WERI-Rb-1 (cell line): ENCODE measurements around the gene ZBTB4.
"Not testable (repeated sequence)": the region's sequence is repeated elsewhere in the genome, so short reads cannot be mapped to it uniquely, and the experiment has no call there.

Experiments used
- DNase-seq: peaks from one replicate; pipeline ENCODE4 v3.0.0-alpha.2; 2020
- H3K27ac ChIP-seq: fragments of 250-450 bp; sonication (Bioruptor Pico); 2 replicates; pipeline ENCODE4 v1.5.1; 2020; ENCODE audit warnings: mild to moderate bottlenecking, moderate library complexity
- H3K27me3 ChIP-seq: fragments of 250-450 bp; sonication (Bioruptor Pico); 2 replicates; pipeline ENCODE4 v1.5.1; 2021; ENCODE audit warnings: mild to moderate bottlenecking, low read depth, moderate library complexity; ENCODE audit not compliant: insufficient read depth, severe bottlenecking
- H3K36me3 ChIP-seq: fragments of 250-450 bp; sonication (Bioruptor Pico); 2 replicates; pipeline ENCODE4 v1.5.1; 2020; ENCODE audit warnings: mild to moderate bottlenecking, moderate library complexity
- H3K4me3 ChIP-seq: 2 replicates; pipeline ENCODE4 v1.5.1; 2011; ENCODE audit warnings: low read depth, mild to moderate bottlenecking, control low read depth, low read length
- H3K9me3 ChIP-seq: fragments of 250-450 bp; sonication (Bioruptor Pico); 2 replicates; pipeline ENCODE4 v1.5.1; 2021; ENCODE audit warnings: mild to moderate bottlenecking, moderate library complexity; ENCODE audit not compliant: severe bottlenecking
- TF ChIP-seq, protein P1 (sequence below): IDR thresholded peaks from 2 replicates; pipeline ENCODE4 v1.5.1; 2011; ENCODE audit warnings: low read depth, mild to moderate bottlenecking, control low read depth, inconsistent platforms, low read length

ZBTB4 gene

GRCh38 chr17:7475764-7476422, 3.5 kb downstream of the ZBTB4 start:
- Histone ChIP-seq H3K27me3 (no peaks in the 10 kb centered on the region), H3K27ac (no peak overlapping the region), H3K9me3 (no peaks in the 10 kb centered on the region), H3K4me3 (no peak overlapping the region), H3K36me3 (no peaks in the 10 kb centered on the region)
- no peak for DNase-seq
- TF ChIP-seq, protein P1, sequence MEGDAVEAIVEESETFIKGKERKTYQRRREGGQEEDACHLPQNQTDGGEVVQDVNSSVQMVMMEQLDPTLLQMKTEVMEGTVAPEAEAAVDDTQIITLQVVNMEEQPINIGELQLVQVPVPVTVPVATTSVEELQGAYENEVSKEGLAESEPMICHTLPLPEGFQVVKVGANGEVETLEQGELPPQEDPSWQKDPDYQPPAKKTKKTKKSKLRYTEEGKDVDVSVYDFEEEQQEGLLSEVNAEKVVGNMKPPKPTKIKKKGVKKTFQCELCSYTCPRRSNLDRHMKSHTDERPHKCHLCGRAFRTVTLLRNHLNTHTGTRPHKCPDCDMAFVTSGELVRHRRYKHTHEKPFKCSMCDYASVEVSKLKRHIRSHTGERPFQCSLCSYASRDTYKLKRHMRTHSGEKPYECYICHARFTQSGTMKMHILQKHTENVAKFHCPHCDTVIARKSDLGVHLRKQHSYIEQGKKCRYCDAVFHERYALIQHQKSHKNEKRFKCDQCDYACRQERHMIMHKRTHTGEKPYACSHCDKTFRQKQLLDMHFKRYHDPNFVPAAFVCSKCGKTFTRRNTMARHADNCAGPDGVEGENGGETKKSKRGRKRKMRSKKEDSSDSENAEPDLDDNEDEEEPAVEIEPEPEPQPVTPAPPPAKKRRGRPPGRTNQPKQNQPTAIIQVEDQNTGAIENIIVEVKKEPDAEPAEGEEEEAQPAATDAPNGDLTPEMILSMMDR: no peak

- H3K4me3 ChIP-seq, H3K27ac ChIP-seq, H3K27me3 ChIP-seq, H3K36me3 ChIP-seq, H3K9me3 ChIP-seq, DNase-seq: not testable (repeated sequence)
Observed at GRCh38 chr17:7474767-7475166, 4.7 kb downstream of the ZBTB4 start.

GRCh38 chr17:7471729-7472128, 7.7 kb downstream of the ZBTB4 start:
- no peak for DNase-seq
- Histone ChIP-seq H3K36me3 (peaks cover 2% of the 10 kb centered on the region), H3K4me3 (no peak overlapping the region), H3K9me3 (no peaks in the 10 kb centered on the region), H3K27ac (no peak overlapping the region), H3K27me3 (no peaks in the 10 kb centered on the region)
- TF ChIP-seq, protein P1: no peak

GRCh38 chr17:7470457-7470973, 8.9 kb downstream of the ZBTB4 start:
- H3K36me3 ChIP-seq, H3K9me3 ChIP-seq, H3K4me3 ChIP-seq, DNase-seq, H3K27ac ChIP-seq, H3K27me3 ChIP-seq: not testable (repeated sequence)

GRCh38 chr17:7469843-7470242, 9.6 kb downstream of the ZBTB4 start:
- not testable (repeated sequence) for H3K27ac ChIP-seq, H3K36me3 ChIP-seq, H3K4me3 ChIP-seq, H3K27me3 ChIP-seq, H3K9me3 ChIP-seq, DNase-seq

DNA sequence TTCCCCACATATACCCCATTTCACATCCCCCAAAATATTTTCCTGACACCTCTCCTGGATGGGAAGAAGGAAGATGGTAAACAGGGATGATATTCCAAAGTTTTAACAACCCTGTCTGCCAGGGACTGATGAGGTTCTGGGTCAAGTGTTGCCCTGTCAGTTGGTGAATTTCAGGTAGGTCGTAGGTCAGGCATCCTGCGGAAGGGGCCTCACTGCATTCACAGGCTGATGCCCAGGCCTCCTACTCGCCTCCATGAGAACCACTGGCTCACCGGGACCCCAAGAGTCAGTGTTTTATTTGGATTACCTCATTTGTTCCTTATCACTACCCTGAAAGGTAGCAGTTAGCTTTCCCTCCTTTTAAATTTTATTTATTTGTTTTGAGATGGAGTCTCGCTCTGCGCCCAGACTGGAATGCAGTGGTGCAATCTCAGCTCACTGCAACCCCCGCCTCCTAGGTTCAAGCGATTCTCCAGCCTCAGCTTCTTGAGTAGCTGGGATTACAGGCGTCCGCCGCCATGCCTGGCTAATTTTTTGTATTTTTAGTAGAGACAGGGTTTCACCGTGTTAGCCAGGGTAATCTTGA, 10.5 kb downstream of the ZBTB4 start:
- no peak for DNase-seq
- H3K27ac ChIP-seq: no peak overlapping the region

DNA sequence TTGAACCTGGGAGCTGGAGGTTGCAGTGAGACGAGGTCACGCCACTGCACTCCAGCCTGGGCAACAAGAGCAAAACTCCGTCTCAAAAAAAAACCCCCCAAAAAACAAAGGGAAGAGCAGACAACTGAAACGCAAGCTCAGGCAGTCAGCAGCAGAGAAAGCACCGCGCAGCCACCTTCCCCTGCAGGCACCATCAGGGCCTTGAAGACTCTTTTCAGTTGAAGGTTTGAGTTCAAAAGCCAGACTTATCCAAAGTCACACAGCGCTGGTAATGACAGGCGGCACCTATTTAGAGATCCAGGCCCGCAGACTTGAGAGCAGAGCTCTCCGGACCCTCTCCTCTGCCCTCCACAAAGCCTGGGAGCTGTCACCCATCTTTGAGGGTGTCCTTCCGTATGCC, 11.1 kb downstream of the ZBTB4 start:
- Histone ChIP-seq H3K27ac (no peak overlapping the region), H3K27me3 (no peaks in the 10 kb centered on the region), H3K9me3 (no peaks in the 10 kb centered on the region), H3K36me3 (peaks cover 16% of the 10 kb centered on the region), H3K4me3 (no peak overlapping the region)
- TF ChIP-seq, protein P1: no peak
- no peak for DNase-seq

More for the DNA sequence above, 10.5 kb downstream of the ZBTB4 start:
- Histone ChIP-seq H3K9me3 (no peaks in the 10 kb centered on the region), H3K36me3 (peaks cover 10% of the 10 kb centered on the region), H3K4me3 (no peak overlapping the region), H3K27me3 (no peaks in the 10 kb centered on the region)
- TF ChIP-seq, protein P1: no peak
